Peyer's patch (tissue), 4 donors: Measurements from ENCODE around the gene MRPL42. TPM values are rescaled to one million over a fixed set of nuclear protein-coding genes. Genes with fewer than 3 reads are reported as not detected.

Source experiments
- DNase-seq, 3 donors: peaks; one replicate each; pipeline ENCODE4 v3.0.0-alpha.2; 2017 to 2019
- H3K27ac ChIP-seq, 4 donors: fragments of 200-600 bp; sonication (generic); one replicate each; pipeline ENCODE4 v1.5.1; 2016 to 2019
- H3K27me3 ChIP-seq, 2 donors: fragments of 200-600 bp; sonication (generic); one replicate each; pipeline ENCODE4 v1.5.1; 2019
- H3K36me3 ChIP-seq, 3 donors: fragments of 200-600 bp; sonication (generic); one replicate each; pipeline ENCODE4 v1.5.1; 2016 to 2019
- H3K4me1 ChIP-seq, 4 donors: fragments of 200-600 bp; sonication (generic); one replicate each; pipeline ENCODE4 v1.5.1; 2016 to 2019
- H3K4me3 ChIP-seq, 4 donors: fragments of 200-600 bp; sonication (generic); 1 replicate in 3 of 4; 2 replicates in 1 of 4; pipeline ENCODE4 v1.5.1; 2016 to 2019; ENCODE audit warnings: mild to moderate bottlenecking in 1 of 4
- H3K9me3 ChIP-seq, 4 donors: fragments of 200-600 bp; sonication (generic); one replicate each; pipeline ENCODE4 v1.5.1; 2016 to 2019; ENCODE audit warnings: mild to moderate bottlenecking in 1 of 4
- CTCF ChIP-seq, 6 experiments: fragments of 450-650 bp in 4 of 6; fragments of 200-600 bp in 2 of 6; sonication (generic) in 1 of 6; IDR thresholded peaks; one replicate each; pipeline ENCODE4 v1.5.1; 2017 to 2019; ENCODE audit warnings: antibody characterized with exemption in 6 of 6, mild to moderate bottlenecking in 3 of 6, moderate library complexity in 1 of 6
- POLR2A ChIP-seq, 2 donors: fragments of 450-650 bp; IDR thresholded peaks; one replicate each; pipeline ENCODE4 v1.5.1; 2017; ENCODE audit warnings: antibody characterized with exemption in 2 of 2, mild to moderate bottlenecking in 2 of 2, moderate library complexity in 2 of 2
- total RNA-seq, 4 donors: library from RNA; depleted of rRNA; stranded (reverse); fragments of >200 nt; gene quantifications; one replicate each; pipeline ENCODE4 v1.1.0, GENCODE V29; 2016

Gene MRPL42
- 10 to 100 TPM; 19.7 to 67.7 (median 37.5) TPM for total RNA-seq

DNA sequence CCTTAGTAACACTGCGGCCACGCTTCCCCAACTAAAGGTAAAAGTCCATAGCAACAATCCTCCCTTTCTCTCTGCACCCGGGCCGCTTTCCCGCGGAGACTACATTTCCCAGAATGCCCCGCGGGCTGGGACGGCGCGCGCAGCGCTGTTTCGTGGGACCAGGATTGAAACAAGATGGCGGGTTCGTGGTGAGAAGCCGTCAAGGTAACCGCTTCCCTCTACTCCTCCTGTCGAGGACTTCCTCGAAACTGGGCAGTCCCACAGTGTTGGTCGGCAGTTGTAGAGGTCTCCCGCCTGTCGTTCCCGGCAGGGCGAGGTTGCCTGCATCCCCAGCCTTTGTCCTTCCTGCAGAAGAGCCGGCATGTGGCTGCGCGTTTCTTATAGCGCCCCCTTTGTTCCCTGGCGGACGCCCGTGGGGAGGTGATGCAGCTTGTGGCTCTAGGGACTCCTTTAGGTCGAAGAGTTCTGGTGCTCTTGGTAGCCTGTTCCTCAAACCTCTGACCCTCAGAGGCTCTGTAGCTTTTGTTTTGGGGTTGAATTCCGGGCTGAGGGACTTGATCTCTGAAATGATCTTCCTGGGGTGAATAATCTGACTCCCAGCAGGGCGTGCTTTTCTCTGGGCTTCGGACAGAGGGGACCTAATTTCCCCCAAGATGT lies at the start of gene MRPL42:
TSS of gene MRPL42 (plus strand) at position 164 of the 657 bp plus-strand sequence. CDS start 1,772 bp downstream, outside the sequence.
- H3K9me3 ChIP-seq = no peaks in the 10 kb centered on the region
- DNase-seq = peak; percentile 83 to 97 (median 95)
- H3K27ac ChIP-seq = peak within 1 kb of the TSS; percentile 82 to 95 (median 90)
- TF ChIP-seq CTCF (IDR thresholded peaks at IDR 0.05) = peak; percentile 55 to 83 (median 77)
- TF ChIP-seq POLR2A (IDR thresholded peaks at IDR 0.05) = peak; percentile 58 to 60
- H3K4me3 ChIP-seq = peak within 1 kb of the TSS; percentile 63 to 84 (median 74)
- no peaks in the 10 kb centered on the region for H3K27me3 ChIP-seq
- H3K4me1 ChIP-seq = peaks cover 0 to 18% (median 0%) of the 10 kb centered on the region in 4 donors
- H3K36me3 ChIP-seq = peaks cover 0 to 19% (median 0%) of the 10 kb centered on the region in 3 donors

- Histone ChIP-seq H3K9me3 (no peaks in the 10 kb centered on the region), H3K4me1 (peaks cover 0 to 33% (median 0%) of the 10 kb centered on the region in 4 donors), H3K27me3 (no peaks in the 10 kb centered on the region), H3K4me3 (no peak overlapping the region), H3K36me3 (no peaks in the 10 kb centered on the region), H3K27ac (no peak overlapping the region)
- TF ChIP-seq POLR2A (IDR thresholded peaks at IDR 0.05) = no peak
- TF ChIP-seq CTCF (IDR thresholded peaks at IDR 0.05) = no peak
- DNase-seq = no peak
These were observed 49.3 kb upstream of the MRPL42 start for GRCh38 chr12:93417967-93418480.

- Histone ChIP-seq H3K9me3 (no peaks in the 10 kb centered on the region), H3K27me3 (no peaks in the 10 kb centered on the region), H3K4me1 (peaks cover 0 to 42% (median 0%) of the 10 kb centered on the region in 4 donors), H3K4me3 (no peak overlapping the region), H3K36me3 (no peaks in the 10 kb centered on the region), H3K27ac (no peak overlapping the region)
- TF ChIP-seq POLR2A (IDR thresholded peaks at IDR 0.05) (no peak), CTCF (IDR thresholded peaks at IDR 0.05) (peak; percentile 62 to 80 (median 70))
- DNase-seq = no peak
These were observed 47.8 kb upstream of the MRPL42 start for GRCh38 chr12:93419388-93420034.

- Histone ChIP-seq H3K4me1 (peaks cover 0 to 52% (median 11%) of the 10 kb centered on the region in 4 donors), H3K4me3 (no peak overlapping the region), H3K27me3 (no peaks in the 10 kb centered on the region), H3K36me3 (no peaks in the 10 kb centered on the region), H3K9me3 (no peaks in the 10 kb centered on the region), H3K27ac (no peak overlapping the region)
- TF ChIP-seq CTCF (IDR thresholded peaks at IDR 0.05) (no peak), POLR2A (IDR thresholded peaks at IDR 0.05) (no peak)
- no peak for DNase-seq
These were observed 45.3 kb upstream of the MRPL42 start for GRCh38 chr12:93422050-93422449.

GRCh38 chr12:93425736-93426411 lies 41.4 kb upstream of the MRPL42 start:
- Histone ChIP-seq H3K36me3 (no peaks in the 10 kb centered on the region), H3K4me1 (peaks cover 0 to 42% (median 12%) of the 10 kb centered on the region in 4 donors), H3K9me3 (no peaks in the 10 kb centered on the region), H3K27me3 (no peaks in the 10 kb centered on the region), H3K27ac (peak overlapping the region in 1 of 4 donors; percentile 62), H3K4me3 (no peak overlapping the region)
- DNase-seq = no peak
- TF ChIP-seq CTCF (IDR thresholded peaks at IDR 0.05) (no peak), POLR2A (IDR thresholded peaks at IDR 0.05) (no peak)
